ENCODE results near the gene AHNAK2.

- TF ChIP-seq, protein P1, sequence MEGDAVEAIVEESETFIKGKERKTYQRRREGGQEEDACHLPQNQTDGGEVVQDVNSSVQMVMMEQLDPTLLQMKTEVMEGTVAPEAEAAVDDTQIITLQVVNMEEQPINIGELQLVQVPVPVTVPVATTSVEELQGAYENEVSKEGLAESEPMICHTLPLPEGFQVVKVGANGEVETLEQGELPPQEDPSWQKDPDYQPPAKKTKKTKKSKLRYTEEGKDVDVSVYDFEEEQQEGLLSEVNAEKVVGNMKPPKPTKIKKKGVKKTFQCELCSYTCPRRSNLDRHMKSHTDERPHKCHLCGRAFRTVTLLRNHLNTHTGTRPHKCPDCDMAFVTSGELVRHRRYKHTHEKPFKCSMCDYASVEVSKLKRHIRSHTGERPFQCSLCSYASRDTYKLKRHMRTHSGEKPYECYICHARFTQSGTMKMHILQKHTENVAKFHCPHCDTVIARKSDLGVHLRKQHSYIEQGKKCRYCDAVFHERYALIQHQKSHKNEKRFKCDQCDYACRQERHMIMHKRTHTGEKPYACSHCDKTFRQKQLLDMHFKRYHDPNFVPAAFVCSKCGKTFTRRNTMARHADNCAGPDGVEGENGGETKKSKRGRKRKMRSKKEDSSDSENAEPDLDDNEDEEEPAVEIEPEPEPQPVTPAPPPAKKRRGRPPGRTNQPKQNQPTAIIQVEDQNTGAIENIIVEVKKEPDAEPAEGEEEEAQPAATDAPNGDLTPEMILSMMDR (conservative IDR thresholded peaks at IDR 0.05): no peak
- TF ChIP-seq ZFX (IDR thresholded peaks at IDR 0.05): no peak
These were observed 46.8 kb downstream of the AHNAK2 start for GRCh38 chr14:104931304-104931770.
